Testis (tissue), 2 donors: ENCODE data around the gene RPL22L1.

ENCODE experiments used
- CTCF ChIP-seq, 3 experiments: fragments of 450-650 bp in 2 of 3; fragments of 200-600 bp in 1 of 3; sonication (generic) in 1 of 3; IDR thresholded peaks; one replicate each; pipeline ENCODE4 v1.5.1; 2016 to 2019; ENCODE audit warnings: antibody characterized with exemption in 3 of 3, mild to moderate bottlenecking in 2 of 3, moderate library complexity in 1 of 3
- POLR2A ChIP-seq: fragments of 450-650 bp; IDR thresholded peaks from one replicate; pipeline ENCODE4 v1.6.1; 2017; ENCODE audit warnings: antibody characterized with exemption, mild to moderate bottlenecking, moderate library complexity

- TF ChIP-seq POLR2A (no peak), CTCF (IDR thresholded peaks at IDR 0.05) (no peak)
Observed at GRCh38 chr3:170914212-170914611, 44.2 kb upstream of the RPL22L1 start.
